Endothelial cell (in vitro differentiated cells): ENCODE measurements around the gene SAPCD1. TPM values are rescaled to one million over a fixed set of nuclear protein-coding genes. Genes with fewer than 3 reads are reported as not detected.

ENCODE experiments used
- DNase-seq: peaks from one replicate; pipeline ENCODE4 v3.0.0; 2021; ENCODE audit warnings: low spot score
- H3K27ac Mint-ChIP-seq: one replicate; pipeline ENCODE4 v1.8.0; 2021; ENCODE audit warnings: mixed read lengths, inconsistent platforms; ENCODE audit not compliant: unreplicated experiment
- H3K27me3 Mint-ChIP-seq: one replicate; pipeline ENCODE4 v1.8.0; 2021; ENCODE audit warnings: mild to moderate bottlenecking, moderate library complexity, mixed read lengths, inconsistent platforms; ENCODE audit not compliant: unreplicated experiment
- H3K36me3 Mint-ChIP-seq: one replicate; pipeline ENCODE4 v1.8.0; 2021; ENCODE audit warnings: mild to moderate bottlenecking, low read depth, mixed read lengths, inconsistent platforms; ENCODE audit not compliant: unreplicated experiment
- H3K4me1 Mint-ChIP-seq: one replicate; pipeline ENCODE4 v1.8.0; 2021; ENCODE audit warnings: mild to moderate bottlenecking, mixed read lengths, inconsistent platforms; ENCODE audit not compliant: unreplicated experiment
- H3K4me3 Mint-ChIP-seq: one replicate; pipeline ENCODE4 v1.8.0; 2021; ENCODE audit warnings: mild to moderate bottlenecking, mixed read lengths, inconsistent platforms; ENCODE audit not compliant: unreplicated experiment
- H3K9me3 Mint-ChIP-seq: one replicate; pipeline ENCODE4 v1.8.0; 2021; ENCODE audit warnings: mixed read lengths, inconsistent platforms; ENCODE audit not compliant: unreplicated experiment
- total RNA-seq: library from RNA; stranded (reverse); fragmentation: NEBNext Ultra II Directional; extraction: Animal tissue kit (Norgen Biotek cat#: 25700); gene quantifications from one replicate; pipeline ENCODE4 v1.2.1, GENCODE V29; 2021; ENCODE audit not compliant: unreplicated experiment
- TF ChIP-seq, protein P1 (sequence below): fragments of 200-600 bp; sonication (generic); IDR thresholded peaks from one replicate; pipeline ENCODE4 v1.5.0; 2021; ENCODE audit warnings: antibody characterized with exemption; ENCODE audit not compliant: unreplicated experiment

The SAPCD1 gene
- total RNA-seq, 1 donor from 2014 or later, result 2.4 TPM

DNA sequence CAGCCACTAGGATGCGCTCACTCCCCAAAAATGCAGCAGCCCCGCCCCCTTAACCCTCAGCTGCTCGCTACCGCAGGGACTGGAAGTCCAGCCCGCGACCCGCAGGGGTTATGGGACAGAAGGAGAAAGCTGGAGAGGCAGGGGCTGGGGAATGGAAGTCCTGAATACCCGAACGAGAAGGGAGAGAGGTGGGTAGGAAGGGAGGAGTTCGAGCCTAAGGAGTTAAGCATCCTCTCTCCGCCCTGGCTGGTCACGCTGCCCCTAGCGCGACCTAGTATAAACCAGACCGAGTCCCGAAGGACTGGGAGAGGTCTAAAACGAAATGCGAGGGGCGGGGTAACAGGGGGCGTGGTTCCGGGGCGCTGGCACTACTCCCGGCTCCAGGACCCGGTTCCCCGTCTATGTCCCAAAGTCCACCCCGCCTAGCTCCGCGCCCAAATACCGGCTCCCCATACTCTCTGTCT is 32.9 kb upstream of the SAPCD1 start:
- DNase-seq, result peak; percentile 72
- peaks cover 43% of the 10 kb centered on the region for H3K36me3 Mint-ChIP-seq
- H3K27me3 Mint-ChIP-seq, result peaks cover 14% of the 10 kb centered on the region
- TF ChIP-seq, protein P1, sequence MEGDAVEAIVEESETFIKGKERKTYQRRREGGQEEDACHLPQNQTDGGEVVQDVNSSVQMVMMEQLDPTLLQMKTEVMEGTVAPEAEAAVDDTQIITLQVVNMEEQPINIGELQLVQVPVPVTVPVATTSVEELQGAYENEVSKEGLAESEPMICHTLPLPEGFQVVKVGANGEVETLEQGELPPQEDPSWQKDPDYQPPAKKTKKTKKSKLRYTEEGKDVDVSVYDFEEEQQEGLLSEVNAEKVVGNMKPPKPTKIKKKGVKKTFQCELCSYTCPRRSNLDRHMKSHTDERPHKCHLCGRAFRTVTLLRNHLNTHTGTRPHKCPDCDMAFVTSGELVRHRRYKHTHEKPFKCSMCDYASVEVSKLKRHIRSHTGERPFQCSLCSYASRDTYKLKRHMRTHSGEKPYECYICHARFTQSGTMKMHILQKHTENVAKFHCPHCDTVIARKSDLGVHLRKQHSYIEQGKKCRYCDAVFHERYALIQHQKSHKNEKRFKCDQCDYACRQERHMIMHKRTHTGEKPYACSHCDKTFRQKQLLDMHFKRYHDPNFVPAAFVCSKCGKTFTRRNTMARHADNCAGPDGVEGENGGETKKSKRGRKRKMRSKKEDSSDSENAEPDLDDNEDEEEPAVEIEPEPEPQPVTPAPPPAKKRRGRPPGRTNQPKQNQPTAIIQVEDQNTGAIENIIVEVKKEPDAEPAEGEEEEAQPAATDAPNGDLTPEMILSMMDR, result no peak
- peak overlapping the region; percentile 91 for H3K27ac Mint-ChIP-seq
- no peaks in the 10 kb centered on the region for H3K9me3 Mint-ChIP-seq
- peaks cover 44% of the 10 kb centered on the region for H3K4me1 Mint-ChIP-seq
- peak overlapping the region; percentile 98 for H3K4me3 Mint-ChIP-seq

DNA sequence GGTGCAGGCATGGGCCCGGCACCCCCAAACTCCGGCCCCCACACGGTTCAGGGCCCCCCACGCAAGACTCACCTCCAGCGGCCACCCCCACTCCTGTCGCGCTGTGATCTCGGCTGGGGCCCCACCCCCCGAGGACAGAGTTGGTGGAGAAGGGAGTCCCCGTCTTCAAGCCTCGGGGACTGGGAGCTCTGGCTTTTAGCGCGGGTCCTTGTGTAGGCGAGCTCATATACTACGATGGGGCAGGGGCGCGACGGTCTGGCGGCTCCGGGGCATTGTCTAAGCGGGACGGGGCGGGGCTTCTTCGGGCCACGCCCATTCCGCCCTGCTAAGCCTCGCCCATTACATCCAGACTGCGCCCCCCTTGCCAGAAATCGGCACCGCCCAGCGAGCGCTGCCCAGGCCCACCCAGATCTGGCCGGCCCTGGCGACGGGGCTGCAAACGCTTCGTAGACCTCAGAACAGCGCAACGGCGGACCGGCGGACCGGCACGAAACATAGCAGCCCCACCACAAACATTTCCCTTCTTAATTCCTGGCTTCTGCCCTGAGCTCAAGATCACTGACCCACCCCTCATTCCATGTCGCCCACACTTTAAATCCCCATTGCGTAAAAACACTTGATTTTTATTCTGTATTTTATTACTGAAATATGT is 32.4 kb upstream of the SAPCD1 start:
- TF ChIP-seq, protein P1, result no peak
- H3K36me3 Mint-ChIP-seq, result peaks cover 43% of the 10 kb centered on the region
- DNase-seq, result peak; percentile 92
- H3K4me1 Mint-ChIP-seq, result peaks cover 44% of the 10 kb centered on the region
- no peaks in the 10 kb centered on the region for H3K9me3 Mint-ChIP-seq
- peak overlapping the region; percentile 91 for H3K27ac Mint-ChIP-seq
- peak overlapping the region; percentile 98 for H3K4me3 Mint-ChIP-seq
- peaks cover 16% of the 10 kb centered on the region for H3K27me3 Mint-ChIP-seq

DNA sequence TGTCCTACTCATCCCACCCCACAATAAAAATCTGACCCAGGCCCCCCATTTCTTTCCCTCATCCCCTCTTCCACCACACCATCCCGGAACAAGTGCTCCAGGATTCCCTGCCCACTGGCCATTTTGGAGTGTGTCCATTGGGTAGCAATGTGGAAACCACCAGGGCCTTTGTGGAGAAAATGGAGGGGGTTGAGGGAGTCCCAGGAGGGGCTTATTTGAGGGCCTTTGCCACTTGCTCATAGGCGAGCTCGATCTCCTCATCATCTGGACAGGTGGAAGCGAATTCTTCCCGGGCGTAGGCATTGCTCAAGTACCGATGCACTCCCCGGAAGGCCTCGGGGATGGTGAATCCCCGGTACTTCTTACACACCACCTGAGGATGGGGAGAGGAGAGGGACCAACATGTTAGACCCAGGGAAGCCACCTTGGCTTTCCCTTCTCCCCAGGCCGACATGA is 31.8 kb upstream of the SAPCD1 start:
- Mint-ChIP-seq H3K4me3 (peak overlapping the region; percentile 98), H3K27ac (peak overlapping the region; percentile 91), H3K9me3 (no peaks in the 10 kb centered on the region), H3K4me1 (peaks cover 49% of the 10 kb centered on the region), H3K27me3 (peaks cover 16% of the 10 kb centered on the region), H3K36me3 (peaks cover 44% of the 10 kb centered on the region)
- no peak for DNase-seq
- TF ChIP-seq, protein P1, result no peak

DNA sequence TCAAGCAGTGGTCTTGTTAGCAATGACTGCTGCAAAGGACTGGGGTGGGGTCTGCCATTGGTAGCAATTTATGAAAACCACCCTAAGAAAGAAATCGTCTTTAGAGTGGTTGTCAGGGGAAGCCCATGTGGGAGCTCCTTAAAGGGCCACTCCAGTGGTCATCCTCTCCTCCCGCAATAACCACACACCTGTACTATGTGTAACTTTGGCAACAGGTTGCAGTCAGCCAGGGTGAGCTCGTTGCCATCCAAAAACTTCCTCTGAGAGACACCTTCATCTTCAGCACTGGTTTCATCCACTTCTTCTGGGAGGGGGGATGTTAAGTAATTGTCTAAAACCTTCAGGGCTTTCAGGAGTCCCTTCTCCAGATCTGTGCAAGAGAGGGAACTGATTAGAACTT is 30.4 kb upstream of the SAPCD1 start:
- Mint-ChIP-seq H3K27me3 (peaks cover 15% of the 10 kb centered on the region), H3K27ac (no peak overlapping the region)

DNA sequence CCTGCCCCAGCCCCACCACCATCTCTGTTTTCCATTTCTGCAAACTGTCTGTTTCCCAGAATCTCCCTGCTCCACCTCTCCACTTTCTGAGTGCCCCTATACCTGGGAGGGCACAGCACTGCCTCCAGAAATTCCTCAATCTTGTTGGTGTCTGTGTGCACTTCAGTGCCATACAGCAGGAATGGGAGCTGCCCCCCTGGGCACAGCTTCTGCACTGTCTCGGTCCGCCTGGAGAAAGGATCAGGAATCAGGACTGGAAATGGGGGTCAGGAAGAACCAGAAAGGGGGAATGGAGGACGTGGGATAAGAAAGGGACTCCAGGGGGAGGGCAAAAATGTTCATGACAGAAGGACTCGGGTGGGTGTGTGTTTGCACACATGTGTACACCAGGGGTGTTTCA is 28.7 kb upstream of the SAPCD1 start:
- H3K36me3 Mint-ChIP-seq, result peaks cover 27% of the 10 kb centered on the region

More for the DNA sequence above, 30.4 kb upstream of the SAPCD1 start:
- Mint-ChIP-seq H3K4me1 (peaks cover 45% of the 10 kb centered on the region), H3K4me3 (peak overlapping the region; percentile 15), H3K36me3 (peaks cover 35% of the 10 kb centered on the region), H3K9me3 (no peaks in the 10 kb centered on the region)
- TF ChIP-seq, protein P1, result no peak
- no peak for DNase-seq

More for the DNA sequence above, 28.7 kb upstream of the SAPCD1 start:
- DNase-seq, result no peak
- Mint-ChIP-seq H3K27me3 (peaks cover 22% of the 10 kb centered on the region), H3K4me1 (peaks cover 50% of the 10 kb centered on the region), H3K9me3 (no peaks in the 10 kb centered on the region), H3K27ac (peak overlapping the region; percentile 100), H3K4me3 (peak overlapping the region; percentile 100)
- TF ChIP-seq, protein P1, result no peak
